Neutrophil (primary cell): ENCODE data around the gene RPF1.
A peak's percentile ranks its signal among the peaks of the same experiment; 100 is the strongest.

Experiments
- H3K27ac ChIP-seq: fragments of 200-600 bp; sonication (generic); 2 replicates; pipeline ENCODE4 v1.5.1; 2016; ENCODE audit warnings: mild to moderate bottlenecking, moderate library complexity
- H3K27me3 ChIP-seq: fragments of 200-600 bp; sonication (generic); 2 replicates; pipeline ENCODE4 v1.6.0; 2016; ENCODE audit warnings: mild to moderate bottlenecking
- H3K36me3 ChIP-seq: fragments of 200-600 bp; sonication (generic); 2 replicates; pipeline ENCODE4 v1.5.1; 2017
- H3K4me1 ChIP-seq, 2 experiments: fragments of 200-600 bp in 1 of 2; sonication (generic) in 1 of 2; 1 replicate in 1 of 2; 2 replicates in 1 of 2; pipeline versions ENCODE4 v1.5.1 to v1.6.1; 2013 to 2016; ENCODE audit warnings: low read depth in 1 of 2, low read length in 1 of 2, mild to moderate bottlenecking in 1 of 2, moderate library complexity in 1 of 2; ENCODE audit not compliant: control insufficient read depth in 1 of 2, insufficient read depth in 1 of 2
- H3K4me3 ChIP-seq, 2 experiments: fragments of 200-600 bp in 1 of 2; sonication (generic) in 1 of 2; 1 replicate in 1 of 2; 2 replicates in 1 of 2; pipeline ENCODE4 v1.5.1; 2013 to 2016; ENCODE audit warnings: low read depth in 1 of 2, low read length in 1 of 2, mild to moderate bottlenecking in 1 of 2, moderate library complexity in 1 of 2
- H3K9me3 ChIP-seq: fragments of 200-600 bp; sonication (generic); 2 replicates; pipeline ENCODE4 v1.5.1; 2016
- CTCF ChIP-seq: fragments of 200-600 bp; sonication (generic); IDR thresholded peaks from 2 replicates; pipeline ENCODE4 v1.5.1; 2016; ENCODE audit warnings: antibody characterized with exemption

RPF1 gene

GRCh38 chr1:84452436-84452835, 26.6 kb upstream of the RPF1 start:
- Histone ChIP-seq H3K4me1 (no peaks in the 10 kb centered on the region), H3K9me3 (no peaks in the 10 kb centered on the region), H3K4me3 (no peak overlapping the region), H3K36me3 (no peaks in the 10 kb centered on the region), H3K27ac (no peak overlapping the region), H3K27me3 (peaks cover 8% of the 10 kb centered on the region)
- no peak for TF ChIP-seq CTCF

- H3K36me3 ChIP-seq, result no peaks in the 10 kb centered on the region
- peaks cover 5 to 9% of the 10 kb centered on the region in 2 experiments for H3K4me1 ChIP-seq
- peaks cover 17% of the 10 kb centered on the region for H3K27me3 ChIP-seq
- no peaks in the 10 kb centered on the region for H3K9me3 ChIP-seq
- no peak for TF ChIP-seq CTCF
- no peak overlapping the region for H3K4me3 ChIP-seq
- no peak overlapping the region for H3K27ac ChIP-seq
Measured at GRCh38 chr1:84462118-84462517, 16.9 kb upstream of the RPF1 start.

GRCh38 chr1:84467298-84467697, 11.8 kb upstream of the RPF1 start:
- H3K36me3 ChIP-seq, result no peaks in the 10 kb centered on the region
- H3K9me3 ChIP-seq, result no peaks in the 10 kb centered on the region
- no peaks in the 10 kb centered on the region for H3K4me1 ChIP-seq
- TF ChIP-seq CTCF, result no peak
- H3K27me3 ChIP-seq, result peaks cover 58% of the 10 kb centered on the region
- H3K4me3 ChIP-seq, result no peak overlapping the region
- H3K27ac ChIP-seq, result no peak overlapping the region

- peaks cover 12 to 14% of the 10 kb centered on the region in 2 experiments for H3K4me1 ChIP-seq
- H3K27ac ChIP-seq, result no peak overlapping the region
- no peak overlapping the region for H3K4me3 ChIP-seq
- H3K27me3 ChIP-seq, result peaks cover 68% of the 10 kb centered on the region
- H3K9me3 ChIP-seq, result no peaks in the 10 kb centered on the region
- no peaks in the 10 kb centered on the region for H3K36me3 ChIP-seq
- no peak for TF ChIP-seq CTCF
Measured at GRCh38 chr1:84476225-84476624, 2.8 kb upstream of the RPF1 start.

- peaks cover 14% of the 10 kb centered on the region for H3K36me3 ChIP-seq
- no peak for TF ChIP-seq CTCF
- H3K9me3 ChIP-seq, result no peaks in the 10 kb centered on the region
- H3K4me3 ChIP-seq, result peak overlapping the region; percentile 74 to 78
- peak overlapping the region; percentile 86 for H3K27ac ChIP-seq
- H3K4me1 ChIP-seq, result peaks cover 12 to 14% of the 10 kb centered on the region in 2 experiments
- H3K27me3 ChIP-seq, result peaks cover 32% of the 10 kb centered on the region
Measured at GRCh38 chr1:84479998-84480397, 932 bp downstream of the RPF1 start.

- TF ChIP-seq CTCF, result no peak
- Histone ChIP-seq H3K9me3 (no peaks in the 10 kb centered on the region), H3K4me3 (no peak overlapping the region), H3K27ac (no peak overlapping the region), H3K4me1 (peaks cover 12 to 14% of the 10 kb centered on the region in 2 experiments), H3K27me3 (peaks cover 25% of the 10 kb centered on the region), H3K36me3 (peaks cover 14% of the 10 kb centered on the region)
Measured at GRCh38 chr1:84480650-84481049, 1.6 kb downstream of the RPF1 start.
